ENCODE results near the gene MGP. TPM values are rescaled to one million over a fixed set of nuclear protein-coding genes. Genes with fewer than 3 reads are reported as not detected.

The MGP gene
- total and polyA plus RNA-seq, 8 donors, result 78.8 to 789 (median 89.4) TPM

- no peaks in the 10 kb centered on the region for H3K9me3 ChIP-seq
- H3K27ac ChIP-seq, result peak overlapping the region in 1 of 2 donors; percentile 45
- intact Hi-C loops (cut with DNase I), result no loop called here
- ATAC-seq, result no peak
- TF ChIP-seq CTCF (IDR thresholded peaks at IDR 0.05), result no peak
- no peak overlapping the region for H3K4me3 ChIP-seq
- DNase-seq, result no peak
- H3K27me3 ChIP-seq, result no peaks in the 10 kb centered on the region
- peaks cover 4 to 6% of the 10 kb centered on the region in 2 donors for H3K4me1 ChIP-seq
- H3K36me3 ChIP-seq, result no peaks in the 10 kb centered on the region
Observed at GRCh38 chr12:14900521-14901227, 15.0 kb upstream of the MGP start.

GRCh38 chr12:14896521-14897169 lies 11.0 kb upstream of the MGP start:
- H3K36me3 ChIP-seq, result no peaks in the 10 kb centered on the region
- intact Hi-C loops (cut with DNase I), result no loop called here
- peaks cover 0 to 8% of the 10 kb centered on the region in 2 donors for H3K4me1 ChIP-seq
- peak overlapping the region in 1 of 2 donors; percentile 50 for H3K27ac ChIP-seq
- ATAC-seq, result peak; percentile 41
- H3K4me3 ChIP-seq, result no peak overlapping the region
- H3K27me3 ChIP-seq, result no peaks in the 10 kb centered on the region
- TF ChIP-seq CTCF (IDR thresholded peaks at IDR 0.05), result no peak
- peak in 2 of 4 donors; percentile 44 to 66 for DNase-seq
- H3K9me3 ChIP-seq, result no peaks in the 10 kb centered on the region

- no peak for TF ChIP-seq CTCF (IDR thresholded peaks at IDR 0.05)
- DNase-seq (no peak), ATAC-seq (peak; percentile 51)
- Histone ChIP-seq H3K27me3 (no peaks in the 10 kb centered on the region), H3K4me3 (no peak overlapping the region), H3K36me3 (no peaks in the 10 kb centered on the region), H3K27ac (peak overlapping the region; percentile 31 to 75), H3K9me3 (no peaks in the 10 kb centered on the region), H3K4me1 (peaks cover 0 to 8% of the 10 kb centered on the region in 2 donors)
- intact Hi-C loops (cut with DNase I), result no loop called here
Observed at GRCh38 chr12:14893506-14894250, 8.0 kb upstream of the MGP start.

GRCh38 chr12:14892726-14893505 lies 7.3 kb upstream of the MGP start:
- H3K27me3 ChIP-seq, result no peaks in the 10 kb centered on the region
- DNase-seq, result no peak
- TF ChIP-seq CTCF (IDR thresholded peaks at IDR 0.05), result no peak
- peak; percentile 78 for ATAC-seq
- no peaks in the 10 kb centered on the region for H3K36me3 ChIP-seq
- peaks cover 0 to 8% of the 10 kb centered on the region in 2 donors for H3K4me1 ChIP-seq
- H3K9me3 ChIP-seq, result no peaks in the 10 kb centered on the region
- H3K27ac ChIP-seq, result peak overlapping the region; percentile 31 to 75
- intact Hi-C loops (cut with DNase I), result no loop called here
- H3K4me3 ChIP-seq, result no peak overlapping the region

Measured in left lung (tissue), 10 donors.